LHCN-M2 (cell line): ENCODE results near the gene ICE1. TPM values are rescaled to one million over a fixed set of nuclear protein-coding genes. Genes with fewer than 3 reads are reported as not detected.
A peak's percentile ranks its signal among the peaks of the same experiment; 100 is the strongest.
"Not testable (repeated sequence)": the region's sequence is repeated elsewhere in the genome, so short reads cannot be mapped to it uniquely, and the experiment has no call there.

Source experiments
- DNase-seq: peaks from one replicate; pipeline ENCODE4 v3.0.0-alpha.2; 2012; ENCODE audit warnings: low read depth
- total RNA-seq: library from RNA; depleted of rRNA; stranded (reverse); fragments of >200 nt; gene quantifications from 2 replicates; pipeline ENCODE4 v1.2.3, GENCODE V29; 2014

The ICE1 gene
- total RNA-seq, 1 experiment from 2014 or later = 27.3 TPM

- DNase-seq = no peak
Observed at GRCh38 chr5:5437227-5438172, 15.0 kb downstream of the ICE1 start.

GRCh38 chr5:5451863-5452262 is 29.4 kb downstream of the ICE1 start:
- no peak for DNase-seq

GRCh38 chr5:5453131-5453530 is 30.7 kb downstream of the ICE1 start:
- no peak for DNase-seq

GRCh38 chr5:5454391-5454790 is 31.9 kb downstream of the ICE1 start:
- no peak for DNase-seq

GRCh38 chr5:5456858-5457257 is 34.4 kb downstream of the ICE1 start:
- DNase-seq = no peak

- no peak for DNase-seq
Observed at GRCh38 chr5:5460311-5460710, 37.8 kb downstream of the ICE1 start.

GRCh38 chr5:5461012-5461411 is 38.5 kb downstream of the ICE1 start:
- DNase-seq = no peak

- no peak for DNase-seq
Observed at GRCh38 chr5:5464036-5464715, 41.7 kb downstream of the ICE1 start.

GRCh38 chr5:5466227-5466626 is 43.8 kb downstream of the ICE1 start:
- DNase-seq = no peak

GRCh38 chr5:5467737-5468136 is 45.3 kb downstream of the ICE1 start:
- no peak for DNase-seq

GRCh38 chr5:5470933-5471332 is 48.5 kb downstream of the ICE1 start:
- no peak for DNase-seq

- DNase-seq = peak; percentile 21
Observed at GRCh38 chr5:5473226-5473625, 50.7 kb downstream of the ICE1 start.

GRCh38 chr5:5474961-5475360 is 52.5 kb downstream of the ICE1 start:
- DNase-seq = no peak

- no peak for DNase-seq
Observed at GRCh38 chr5:5475975-5476374, 53.5 kb downstream of the ICE1 start.

- not testable (repeated sequence) for DNase-seq
Observed at GRCh38 chr5:5479578-5479977, 57.1 kb downstream of the ICE1 start.

- DNase-seq = no peak
Observed at GRCh38 chr5:5480481-5481111, 58.1 kb downstream of the ICE1 start.

- DNase-seq = no peak
Observed at GRCh38 chr5:5481206-5481605, 58.7 kb downstream of the ICE1 start.

- no peak for DNase-seq
Observed at GRCh38 chr5:5481633-5482032, 59.2 kb downstream of the ICE1 start.

GRCh38 chr5:5483350-5483749 is 60.9 kb downstream of the ICE1 start:
- DNase-seq = no peak

- peak; percentile 47 for DNase-seq
Observed at GRCh38 chr5:5483880-5484598, 61.6 kb downstream of the ICE1 start.

- no peak for DNase-seq
Observed at GRCh38 chr5:5486122-5486521, 63.6 kb downstream of the ICE1 start.
